GM12878 (cell line): ENCODE data around the gene MZT2B. TPM values are rescaled to one million over a fixed set of nuclear protein-coding genes. Genes with fewer than 3 reads are reported as not detected.

Experiments used
- ATF3 ChIP-seq: IDR thresholded peaks from 2 replicates; pipeline ENCODE4 v1.6.1; 2011; ENCODE audit warnings: low read depth, mild to moderate bottlenecking, low read length, moderate library complexity, borderline replicate concordance; ENCODE audit errors: extremely low read depth
- BHLHE40 ChIP-seq, 2 experiments: fragments of 450-650 bp in 1 of 2; IDR thresholded peaks; 2 replicates each; pipeline ENCODE4 v1.6.1; 2011 to 2017; ENCODE audit warnings: low read depth in 2 of 2, borderline replicate concordance in 1 of 2, improper control_type of control experiment in 1 of 2, low read length in 1 of 2, mild to moderate bottlenecking in 1 of 2
- CBFB ChIP-seq: IDR thresholded peaks from 2 replicates; pipeline ENCODE4 v1.6.1; 2016; ENCODE audit warnings: antibody characterized with exemption, low read depth
- CREB1 ChIP-seq: IDR thresholded peaks from 2 replicates; pipeline ENCODE4 v1.6.1; 2012; ENCODE audit warnings: low read depth, mild to moderate bottlenecking, inconsistent platforms
- CREM ChIP-seq: IDR thresholded peaks from 2 replicates; pipeline ENCODE4 v1.6.1; 2014; ENCODE audit warnings: antibody characterized with exemption, low read depth
- EGR1 ChIP-seq, 2 experiments: IDR thresholded peaks; 1 replicate in 1 of 2; 2 replicates in 1 of 2; pipeline ENCODE4 v1.6.1; 2011 to 2012; ENCODE audit warnings: low read depth in 2 of 2, low read length in 2 of 2, borderline replicate concordance in 1 of 2, mild to moderate bottlenecking in 1 of 2, moderate library complexity in 1 of 2
- ELK1 ChIP-seq: IDR thresholded peaks from 2 replicates; pipeline ENCODE4 v1.6.1; 2012; ENCODE audit warnings: low read depth, low read length, improper control_type of control experiment
- ESRRA ChIP-seq: IDR thresholded peaks from 2 replicates; pipeline ENCODE4 v1.6.1; 2012; ENCODE audit warnings: mild to moderate bottlenecking, low read length, improper control_type of control experiment
- EZH2 ChIP-seq: IDR thresholded peaks from 2 replicates; pipeline ENCODE4 v1.6.1; 2012; ENCODE audit warnings: low read depth, mild to moderate bottlenecking, control low read depth, inconsistent platforms, low read length, borderline replicate concordance; ENCODE audit not compliant: control insufficient read depth
- HCFC1 ChIP-seq: fragments of 150-350 bp; IDR thresholded peaks from 2 replicates; pipeline ENCODE4 v1.6.1; 2014; ENCODE audit warnings: low read length
- HDAC2 ChIP-seq: fragments of 200-600 bp; sonication (generic); IDR thresholded peaks from 2 replicates; pipeline ENCODE4 v1.6.1; 2017
- MXI1 ChIP-seq: fragments of 150-350 bp; IDR thresholded peaks from 2 replicates; pipeline ENCODE4 v1.6.1; 2011; ENCODE audit warnings: low read depth, mild to moderate bottlenecking, inconsistent platforms, low read length, improper control_type of control experiment
- NBN ChIP-seq: fragments of 450-650 bp; IDR thresholded peaks from 2 replicates; pipeline ENCODE4 v1.6.1; 2016
- NFIC ChIP-seq: IDR thresholded peaks from 2 replicates; pipeline ENCODE4 v1.6.1; 2012; ENCODE audit warnings: low read depth, mild to moderate bottlenecking, inconsistent platforms, low read length, moderate library complexity
- NKRF ChIP-seq: fragments of 450-650 bp; conservative IDR thresholded peaks from 2 replicates; pipeline ENCODE4 v1.6.1; 2017; ENCODE audit warnings: mild to moderate bottlenecking, moderate library complexity
- POLR2AphosphoS5 ChIP-seq: IDR thresholded peaks from 2 replicates; pipeline ENCODE4 v1.6.1; 2011; ENCODE audit warnings: mild to moderate bottlenecking, low read length, inconsistent platforms
- RB1 ChIP-seq: fragments of 450-650 bp; formaldehyde crosslinking; IDR thresholded peaks from 2 replicates; pipeline ENCODE4 v1.6.1; 2017; ENCODE audit warnings: mild to moderate bottlenecking, borderline replicate concordance
- RUNX3 ChIP-seq: IDR thresholded peaks from 2 replicates; pipeline ENCODE4 v1.6.1; 2012; ENCODE audit warnings: low read length, inconsistent platforms
- SMAD5 ChIP-seq: IDR thresholded peaks from 2 replicates; pipeline ENCODE4 v1.6.1; 2016; ENCODE audit warnings: antibody characterized with exemption, low read depth
- SP1 ChIP-seq: IDR thresholded peaks from one replicate; pipeline ENCODE4 v1.6.1; 2011; ENCODE audit warnings: low read depth, low read length
- STAT1 ChIP-seq: fragments of 450-650 bp; conservative IDR thresholded peaks from 2 replicates; pipeline ENCODE4 v1.6.1; 2014; ENCODE audit warnings: antibody characterized with exemption, mild to moderate bottlenecking
- TARDBP ChIP-seq: IDR thresholded peaks from 2 replicates; pipeline ENCODE4 v1.6.1; 2016; ENCODE audit warnings: borderline replicate concordance
- TCF12 ChIP-seq: IDR thresholded peaks from 2 replicates; pipeline ENCODE4 v1.6.1; 2011; ENCODE audit warnings: low read depth, mild to moderate bottlenecking, low read length
- ZNF622 ChIP-seq: fragments of 450-650 bp; IDR thresholded peaks from 2 replicates; pipeline ENCODE4 v1.6.1; 2017; ENCODE audit warnings: mild to moderate bottlenecking, inconsistent platforms
- polyA plus RNA-seq, 11 experiments: library from polyadenylated mRNA; depleted of rRNA in 4 of 11; unstranded in 6 of 11; stranded (reverse) in 5 of 11; fragments of >200 nt; fragmentation: Nextera tagmentation in 4 of 11; fragmentation: Illumina TruSeq in 1 of 11; extraction: Ambion mirVana in 4 of 11; extraction: Trizol in 1 of 11; gene quantifications; 1 replicate in 1 of 11; 2 replicates in 10 of 11; pipeline versions ENCODE4 v1.2.1 to v1.2.3, GENCODE V29; 2011 to 2016; ENCODE audit warnings: inconsistent platforms in 2 of 11, missing spikeins in 2 of 11, low read depth in 1 of 11
- total RNA-seq, 4 experiments: library from RNA; depleted of rRNA in 3 of 4; stranded (reverse); fragments of >200 nt in 3 of 4; fragmentation: Illumina TruSeq in 1 of 4; extraction: Trizol in 1 of 4; gene quantifications; 2 replicates each; pipeline versions ENCODE4 v1.2.1 to v1.2.3, GENCODE V29; 2013 to 2021

MZT2B gene
- total and polyA plus RNA-seq, 10 of the 15 experiments (the other 5 are each of a cell fraction or from before 2014, with no cell fraction given) = 6.3 to 399 (median 198) TPM

- TF ChIP-seq CREB1 (peak; percentile 98), HCFC1 (peak; percentile 77), ELK1 (0 out of 2 replicates have a peak, but pooled peaks have one; percentile 40), BHLHE40 (IDR thresholded peaks at IDR 0.05; ENCODE audit: borderline replicate concordance in 1 of 2, low read depth in 2 of 2, low read length in 1 of 2) (peak in 1 of 2 experiments; percentile 4; a peak in 2 of 4 replicates), POLR2AphosphoS5 (peak; percentile 53; the same call in 1 of the 2 replicates), SP1 (peak; percentile 76), STAT1 (no peak), HDAC2 (no peak), EGR1 (IDR thresholded peaks at IDR 0.05; ENCODE audit: borderline replicate concordance in 1 of 2, low read depth in 2 of 2, low read length in 2 of 2) (peak in 1 of 2 experiments; percentile 90; a peak in 2 of 3 replicates), TCF12 (peak; percentile 22; the same call in 1 of the 2 replicates), NFIC (no peak), SMAD5 (0 out of 2 replicates have a peak, but pooled peaks have one; percentile 32), TARDBP (0 out of 2 replicates have a peak, but pooled peaks have one; percentile 66), CREM (peak; percentile 99), RB1 (peak; percentile 71; the same call in 1 of the 2 replicates), NKRF (peak; percentile 80; the same call in 1 of the 2 replicates), CBFB (peak; percentile 49; the same call in 1 of the 2 replicates), MXI1 (peak; percentile 74; the same call in 1 of the 2 replicates), EZH2 (no peak), ZNF622 (no peak), NBN (no peak), ESRRA (0 out of 2 replicates have a peak, but pooled peaks have one; percentile 25), ATF3 (peak; percentile 66; the same call in 1 of the 2 replicates), RUNX3 (peak; percentile 41)
Measured at GRCh38 chr2:130181325-130181879, 660 bp upstream of the MZT2B start, which contains the start of gene SMPD4 (continued).
